Endothelial cell of umbilical vein (primary cell): ENCODE measurements around the gene MARK3. TPM values are rescaled to one million over a fixed set of nuclear protein-coding genes. Genes with fewer than 3 reads are reported as not detected.

Experiments used
- BruUV-seq: library from RNA; stranded (reverse); fragments of 400-500 nt; replicated peaks from 2 replicates; lab custom pipeline; 2021; lab: Mats Ljungman, UMichigan
- CTCF ChIA-PET: fragments of 300-600, 350-600 bp; sonication (Branson Sonifier 250); formaldehyde crosslinking; loops from one replicate; lab custom pipeline; 2021; ENCODE audit warnings: antibody characterized with exemption, inconsistent platforms; lab: Charles Lee
- POLR2A ChIA-PET: fragments of 300-600, 350-600 bp; sonication (Branson Sonifier 250); formaldehyde crosslinking; loops from one replicate; lab custom pipeline; 2021; ENCODE audit warnings: antibody characterized with exemption, inconsistent platforms; lab: Charles Lee
- DNase-seq: peaks from one replicate; pipeline ENCODE4 v3.0.0-alpha.2; 2011; ENCODE audit warnings: low read depth, low spot score
- FAIRE-seq: peaks from 2 replicates; lab custom pipeline; 2011; peaks lifted over from hg19 to GRCh38; lab: Jason Lieb, UNC
- H2AFZ ChIP-seq: 2 replicates; pipeline ENCODE4 v1.6.0; 2012; ENCODE audit warnings: low read depth, low read length, control low read depth, inconsistent platforms
- H3K27ac ChIP-seq: 2 replicates; pipeline ENCODE4 v1.5.1; 2011; ENCODE audit warnings: low read depth, mild to moderate bottlenecking, control low read depth, low read length, moderate library complexity; ENCODE audit not compliant: insufficient read depth
- H3K27me3 ChIP-seq, 2 experiments: 2 replicates each; pipeline versions ENCODE4 v1.6.0 to v1.6.1; 2011; ENCODE audit warnings: low read length in 2 of 2, mixed read lengths in 1 of 2; ENCODE audit not compliant: control insufficient read depth in 2 of 2, insufficient read depth in 2 of 2
- H3K36me3 ChIP-seq, 2 experiments: 2 replicates in 1 of 2; 3 replicates in 1 of 2; pipeline ENCODE4 v1.5.1; 2011; ENCODE audit warnings: low read length in 2 of 2, mild to moderate bottlenecking in 1 of 2, moderate library complexity in 1 of 2; ENCODE audit not compliant: control insufficient read depth in 2 of 2, insufficient read depth in 2 of 2; ENCODE audit errors: extremely low read depth in 1 of 2
- H3K4me1 ChIP-seq: 3 replicates; pipeline ENCODE4 v1.5.1; 2011; ENCODE audit warnings: mild to moderate bottlenecking, low read length; ENCODE audit not compliant: control insufficient read depth, insufficient read depth; ENCODE audit errors: extremely low read depth
- H3K4me2 ChIP-seq: 2 replicates; pipeline ENCODE4 v1.6.1; 2011; ENCODE audit warnings: low read length, control low read depth, mixed read lengths; ENCODE audit not compliant: insufficient read depth
- H3K4me3 ChIP-seq, 3 experiments: fragments of 200-600 bp in 1 of 3; sonication (generic), shearing (Covaris generic) in 1 of 3; replicated peaks in 1 of 3; 2 replicates each; pipeline ENCODE4 v1.5.1; 2011 to 2016; ENCODE audit warnings: control low read depth in 3 of 3, low read length in 3 of 3, mild to moderate bottlenecking in 2 of 3, inconsistent platforms in 1 of 3, low read depth in 1 of 3, moderate library complexity in 1 of 3; ENCODE audit not compliant: insufficient read depth in 1 of 3
- H3K79me2 ChIP-seq: 2 replicates; pipeline ENCODE4 v1.6.0; 2012; ENCODE audit warnings: low read length, inconsistent platforms; ENCODE audit not compliant: control insufficient read depth, insufficient read depth
- H3K9ac ChIP-seq: replicated peaks from 2 replicates; pipeline ENCODE3; 2011; ENCODE audit warnings: low read length, control low read depth; ENCODE audit not compliant: insufficient read depth; ENCODE audit errors: extremely low read depth
- H3K9me1 ChIP-seq: replicated peaks from 3 replicates; pipeline ENCODE4 v1.6.0; 2011; ENCODE audit warnings: mild to moderate bottlenecking, low read length; ENCODE audit not compliant: control insufficient read depth, insufficient read depth; ENCODE audit errors: extremely low read depth
- H3K9me3 ChIP-seq: replicated peaks from 2 replicates; pipeline ENCODE4 v1.5.1; 2012; ENCODE audit warnings: low read length, inconsistent platforms; ENCODE audit not compliant: control insufficient read depth, insufficient read depth
- H4K20me1 ChIP-seq: replicated peaks from 2 replicates; pipeline ENCODE3; 2011; ENCODE audit warnings: mild to moderate bottlenecking, low read length; ENCODE audit not compliant: control insufficient read depth, insufficient read depth; ENCODE audit errors: extremely low read depth
- CTCF ChIP-seq, 2 donors: IDR thresholded peaks; 1 replicate in 1 of 2; 2 replicates in 1 of 2; pipeline ENCODE4 v1.5.1; 2011; ENCODE audit warnings: low read length in 2 of 2, mild to moderate bottlenecking in 2 of 2, moderate library complexity in 2 of 2, control low read depth in 1 of 2, inconsistent platforms in 1 of 2, low read depth in 1 of 2; ENCODE audit not compliant: insufficient read depth in 1 of 2; ENCODE audit errors: extremely low read depth in 1 of 2
- EZH2 ChIP-seq: IDR thresholded peaks from 2 replicates; pipeline ENCODE4 v1.6.1; 2012; ENCODE audit warnings: borderline replicate concordance, low read depth, mild to moderate bottlenecking, moderate library complexity, low read length, inconsistent platforms; ENCODE audit not compliant: severe bottlenecking
- FOS ChIP-seq: IDR thresholded peaks from 2 replicates; pipeline ENCODE4 v1.6.1; 2011; ENCODE audit warnings: mild to moderate bottlenecking, low read length, moderate library complexity, borderline replicate concordance; ENCODE audit not compliant: insufficient read depth
- GATA2 ChIP-seq: IDR thresholded peaks from 2 replicates; pipeline ENCODE4 v1.7.0; 2011; ENCODE audit warnings: low read depth, mild to moderate bottlenecking, moderate library complexity, mixed read lengths, low read length; ENCODE audit not compliant: insufficient read length, insufficient read depth
- JUN ChIP-seq: IDR thresholded peaks from 2 replicates; pipeline ENCODE4 v1.6.1; 2011; ENCODE audit warnings: borderline replicate concordance, low read depth; ENCODE audit not compliant: insufficient read length, insufficient read depth
- MAX ChIP-seq: IDR thresholded peaks from 2 replicates; pipeline ENCODE4 v1.6.1; 2011; ENCODE audit not compliant: insufficient read depth, insufficient read length
- MYC ChIP-seq: IDR thresholded peaks from one replicate; pipeline ENCODE4 v1.6.1; 2011; ENCODE audit warnings: mild to moderate bottlenecking, low read depth, low read length
- POLR2A ChIP-seq: IDR thresholded peaks from 2 replicates; pipeline ENCODE4 v1.6.1; 2012; ENCODE audit warnings: low read depth, mild to moderate bottlenecking, control low read depth, low read length
- POLR2AphosphoS5 ChIP-seq: IDR thresholded peaks from 2 replicates; pipeline ENCODE4 v1.6.1; 2012; ENCODE audit warnings: low read depth, mild to moderate bottlenecking, control low read depth, low read length, moderate library complexity; ENCODE audit not compliant: insufficient read depth
- dilution Hi-C: fragments of 300-500 bp; cut with MboI; formaldehyde crosslinking; loops from one replicate; pipeline ENCODE4 v1.15.0; 2019; ENCODE audit warnings: low sequenced_read_pairs; ENCODE audit not compliant: extremely low pct_ligation_motif_present
- intact Hi-C: fragments of 100-400 bp; cut with micrococcal nuclease; formaldehyde crosslinking; loops from one replicate; pipeline ENCODE4 v1.10.0; 2022
- polyA plus RNA-seq, 4 experiments: library from polyadenylated mRNA; depleted of rRNA in 3 of 4; stranded (reverse) in 3 of 4; unstranded in 1 of 4; fragments of >200 nt; gene quantifications; 2 replicates each; pipeline versions ENCODE4 v1.2.1 to v1.2.3, GENCODE V29; 2011 to 2012; ENCODE audit warnings: missing spikeins in 1 of 4
- total RNA-seq: library from RNA; stranded (reverse); gene quantifications from 2 replicates; pipeline ENCODE4 v1.2.3, GENCODE V29; 2021

MARK3 gene
- total and polyA plus RNA-seq, 2 donors (not counting 3 experiments of a cell fraction or from before 2014, with no cell fraction given): 46.6 to 96.1 TPM

GRCh38 chr14:103460415-103460814 is 75.2 kb downstream of the MARK3 start:
- no TSS peak for BruUV-seq
- CTCF ChIA-PET: interaction anchor here (1.2 to 2.5 kb wide), 4 partner anchors 13 to 69 kb away, joined by 5 to 10 read pairs (median 6); no protein-coding TSS in a partner anchor
- dilution Hi-C loops: no loop called here

More at GRCh38 chr14:103460415-103460814, 75.2 kb downstream of the MARK3 start:
- H3K79me2 ChIP-seq: peaks cover 7% of the 10 kb centered on the region
- peaks cover 11 to 14% of the 10 kb centered on the region in 2 experiments for H3K36me3 ChIP-seq
- TF ChIP-seq GATA2 (no peak), POLR2AphosphoS5 (no peak), CTCF (IDR thresholded peaks at IDR 0.05; ENCODE audit: extremely low read depth in 1 of 2, insufficient read depth in 1 of 2, low read depth in 1 of 2, low read length in 2 of 2) (no peak), POLR2A (no peak), JUN (no peak), MYC (no peak), FOS (no peak), EZH2 (no peak), MAX (no peak)
- POLR2A ChIA-PET: no interaction called here
- H3K4me1 ChIP-seq: peaks cover 19% of the 10 kb centered on the region
- H3K4me2 ChIP-seq: no peak overlapping the region
- DNase-seq: no peak
- no peak overlapping the region for H2AFZ ChIP-seq
- intact Hi-C loops: no loop called here
- no peak for FAIRE-seq
- H3K9ac ChIP-seq: no peak overlapping the region
- H3K9me3 ChIP-seq: no peaks in the 10 kb centered on the region
- no peak overlapping the region for H3K4me3 ChIP-seq
- H3K27ac ChIP-seq: no peak overlapping the region
- no peaks in the 10 kb centered on the region for H4K20me1 ChIP-seq
- H3K9me1 ChIP-seq: no peaks in the 10 kb centered on the region
- no peaks in the 10 kb centered on the region for H3K27me3 ChIP-seq
